HepG2 (cell line): ENCODE data around the gene OR11L1.

Experiments
- BHLHE40 ChIP-seq: IDR thresholded peaks from 2 replicates; pipeline ENCODE4 v1.6.1; 2011; ENCODE audit warnings: low read length, improper control_type of control experiment
- BORCS8-MEF2B ChIP-seq: sonication (generic); formaldehyde crosslinking; IDR thresholded peaks from 2 replicates; pipeline ENCODE4 v1.8.0; 2022; ENCODE audit warnings: mild to moderate bottlenecking, missing genetic modification reagents
- EP300 ChIP-seq, 3 experiments: sonication (generic) in 1 of 3; formaldehyde crosslinking in 1 of 3; IDR thresholded peaks; 2 replicates each; pipeline versions ENCODE4 v1.5.1 to v1.6.1; 2011 to 2020; ENCODE audit warnings: low read depth in 2 of 3, low read length in 2 of 3, borderline replicate concordance in 1 of 3, improper control_type of control experiment in 1 of 3, mild to moderate bottlenecking in 1 of 3, missing genetic modification reagents in 1 of 3, moderate library complexity in 1 of 3
- GABPA ChIP-seq, 2 experiments: IDR thresholded peaks; 2 replicates each; pipeline ENCODE4 v1.6.1; 2011 to 2016; ENCODE audit warnings: low read depth in 2 of 2, low read length in 1 of 2, missing biosample characterization in 1 of 2, missing genetic modification characterization in 1 of 2
- POLR2AphosphoS5 ChIP-seq: IDR thresholded peaks from 2 replicates; pipeline ENCODE4 v1.6.1; 2012; ENCODE audit warnings: low read depth, low read length
- PTBP1 ChIP-seq: fragments of 200-400 bp; formaldehyde crosslinking; IDR thresholded peaks from 2 replicates; pipeline ENCODE4 v1.6.1; 2018; ENCODE audit warnings: low read length, low read depth; ENCODE audit not compliant: poor library complexity, severe bottlenecking
- REL ChIP-seq: sonication (generic); formaldehyde crosslinking; conservative IDR thresholded peaks from 2 replicates; pipeline ENCODE4 v1.8.0; 2022; ENCODE audit warnings: mild to moderate bottlenecking, missing genetic modification reagents, moderate library complexity
- ZBTB38 ChIP-seq: sonication (generic); formaldehyde crosslinking; IDR thresholded peaks from 2 replicates; pipeline ENCODE4 v1.5.1; 2020; ENCODE audit warnings: mild to moderate bottlenecking, missing genetic modification reagents
- ZMYM3 ChIP-seq: sonication (generic); formaldehyde crosslinking; IDR thresholded peaks from 2 replicates; pipeline ENCODE4 v1.5.1; 2020; ENCODE audit warnings: mild to moderate bottlenecking, missing genetic modification reagents
- ZSCAN20 ChIP-seq: sonication (generic); formaldehyde crosslinking; IDR thresholded peaks from 2 replicates; pipeline ENCODE4 v1.4.0; 2020; ENCODE audit warnings: missing genetic modification reagents, mild to moderate bottlenecking, borderline replicate concordance
- TF ChIP-seq, protein P1 (sequence below): sonication (generic); formaldehyde crosslinking; IDR thresholded peaks from 2 replicates; pipeline ENCODE4 v1.5.0; 2020; ENCODE audit warnings: mild to moderate bottlenecking, missing genetic modification reagents, moderate library complexity
- TF ChIP-seq, protein P2 (sequence below), 2 experiments: sonication (generic) in 1 of 2; formaldehyde crosslinking in 1 of 2; IDR thresholded peaks; 2 replicates each; pipeline versions ENCODE4 v1.5.1 to v1.6.1; 2011 to 2020; ENCODE audit warnings: borderline replicate concordance in 1 of 2, low read depth in 1 of 2, low read length in 1 of 2, mild to moderate bottlenecking in 1 of 2, missing genetic modification reagents in 1 of 2, moderate library complexity in 1 of 2
- TF ChIP-seq, protein P3 (sequence below): sonication (generic); formaldehyde crosslinking; IDR thresholded peaks from 2 replicates; pipeline ENCODE4 v1.4.0; 2020; ENCODE audit warnings: missing genetic modification reagents, borderline replicate concordance

GRCh38 chr1:247822060-247822459 is 19.6 kb downstream of the OR11L1 start:
- no peak for TF ChIP-seq GABPA (IDR thresholded peaks at IDR 0.05; ENCODE audit: low read depth, low read length)
- no peak for TF ChIP-seq GABPA (CRISPR knock-in tag; IDR thresholded peaks at IDR 0.05; ENCODE audit: low read depth)
- no peak for TF ChIP-seq BHLHE40
- TF ChIP-seq, protein P1, sequence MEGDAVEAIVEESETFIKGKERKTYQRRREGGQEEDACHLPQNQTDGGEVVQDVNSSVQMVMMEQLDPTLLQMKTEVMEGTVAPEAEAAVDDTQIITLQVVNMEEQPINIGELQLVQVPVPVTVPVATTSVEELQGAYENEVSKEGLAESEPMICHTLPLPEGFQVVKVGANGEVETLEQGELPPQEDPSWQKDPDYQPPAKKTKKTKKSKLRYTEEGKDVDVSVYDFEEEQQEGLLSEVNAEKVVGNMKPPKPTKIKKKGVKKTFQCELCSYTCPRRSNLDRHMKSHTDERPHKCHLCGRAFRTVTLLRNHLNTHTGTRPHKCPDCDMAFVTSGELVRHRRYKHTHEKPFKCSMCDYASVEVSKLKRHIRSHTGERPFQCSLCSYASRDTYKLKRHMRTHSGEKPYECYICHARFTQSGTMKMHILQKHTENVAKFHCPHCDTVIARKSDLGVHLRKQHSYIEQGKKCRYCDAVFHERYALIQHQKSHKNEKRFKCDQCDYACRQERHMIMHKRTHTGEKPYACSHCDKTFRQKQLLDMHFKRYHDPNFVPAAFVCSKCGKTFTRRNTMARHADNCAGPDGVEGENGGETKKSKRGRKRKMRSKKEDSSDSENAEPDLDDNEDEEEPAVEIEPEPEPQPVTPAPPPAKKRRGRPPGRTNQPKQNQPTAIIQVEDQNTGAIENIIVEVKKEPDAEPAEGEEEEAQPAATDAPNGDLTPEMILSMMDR (CRISPR knock-in tag) = no peak
- TF ChIP-seq EP300 (IDR thresholded peaks at IDR 0.05; ENCODE audit: low read depth in 2 of 2, low read length in 2 of 2) = no peak
- no peak for TF ChIP-seq EP300 (CRISPR knock-in tag; IDR thresholded peaks at IDR 0.05; ENCODE audit: borderline replicate concordance)
- no peak for TF ChIP-seq ZMYM3 (CRISPR knock-in tag)
- no peak for TF ChIP-seq POLR2AphosphoS5
- TF ChIP-seq, protein P2, sequence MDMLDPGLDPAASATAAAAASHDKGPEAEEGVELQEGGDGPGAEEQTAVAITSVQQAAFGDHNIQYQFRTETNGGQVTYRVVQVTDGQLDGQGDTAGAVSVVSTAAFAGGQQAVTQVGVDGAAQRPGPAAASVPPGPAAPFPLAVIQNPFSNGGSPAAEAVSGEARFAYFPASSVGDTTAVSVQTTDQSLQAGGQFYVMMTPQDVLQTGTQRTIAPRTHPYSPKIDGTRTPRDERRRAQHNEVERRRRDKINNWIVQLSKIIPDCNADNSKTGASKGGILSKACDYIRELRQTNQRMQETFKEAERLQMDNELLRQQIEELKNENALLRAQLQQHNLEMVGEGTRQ (IDR thresholded peaks at IDR 0.05; ENCODE audit: low read depth, low read length) = no peak
- TF ChIP-seq, protein P2 (CRISPR knock-in tag; IDR thresholded peaks at IDR 0.05; ENCODE audit: borderline replicate concordance) = no peak
- TF ChIP-seq REL = no peak
- TF ChIP-seq ZBTB38 = no peak
- TF ChIP-seq BORCS8-MEF2B (CRISPR knock-in tag) = no peak
- no peak for TF ChIP-seq ZSCAN20 (CRISPR knock-in tag)
- TF ChIP-seq, protein P3, sequence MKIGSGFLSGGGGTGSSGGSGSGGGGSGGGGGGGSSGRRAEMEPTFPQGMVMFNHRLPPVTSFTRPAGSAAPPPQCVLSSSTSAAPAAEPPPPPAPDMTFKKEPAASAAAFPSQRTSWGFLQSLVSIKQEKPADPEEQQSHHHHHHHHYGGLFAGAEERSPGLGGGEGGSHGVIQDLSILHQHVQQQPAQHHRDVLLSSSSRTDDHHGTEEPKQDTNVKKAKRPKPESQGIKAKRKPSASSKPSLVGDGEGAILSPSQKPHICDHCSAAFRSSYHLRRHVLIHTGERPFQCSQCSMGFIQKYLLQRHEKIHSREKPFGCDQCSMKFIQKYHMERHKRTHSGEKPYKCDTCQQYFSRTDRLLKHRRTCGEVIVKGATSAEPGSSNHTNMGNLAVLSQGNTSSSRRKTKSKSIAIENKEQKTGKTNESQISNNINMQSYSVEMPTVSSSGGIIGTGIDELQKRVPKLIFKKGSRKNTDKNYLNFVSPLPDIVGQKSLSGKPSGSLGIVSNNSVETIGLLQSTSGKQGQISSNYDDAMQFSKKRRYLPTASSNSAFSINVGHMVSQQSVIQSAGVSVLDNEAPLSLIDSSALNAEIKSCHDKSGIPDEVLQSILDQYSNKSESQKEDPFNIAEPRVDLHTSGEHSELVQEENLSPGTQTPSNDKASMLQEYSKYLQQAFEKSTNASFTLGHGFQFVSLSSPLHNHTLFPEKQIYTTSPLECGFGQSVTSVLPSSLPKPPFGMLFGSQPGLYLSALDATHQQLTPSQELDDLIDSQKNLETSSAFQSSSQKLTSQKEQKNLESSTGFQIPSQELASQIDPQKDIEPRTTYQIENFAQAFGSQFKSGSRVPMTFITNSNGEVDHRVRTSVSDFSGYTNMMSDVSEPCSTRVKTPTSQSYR (CRISPR knock-in tag) = no peak
- no peak for TF ChIP-seq PTBP1
